Activated CD8-positive, alpha-beta memory T cell treated with anti-CD3 and anti-CD28 coated beads, Interleukin-2, amount 50 U/mL, for 4 hours (primary cell): ENCODE data around the gene SLC8A1.

Source experiments
- DNase-seq: peaks from one replicate; pipeline ENCODE4 v3.0.0-alpha.2; 2020

The SLC8A1 gene

DNA sequence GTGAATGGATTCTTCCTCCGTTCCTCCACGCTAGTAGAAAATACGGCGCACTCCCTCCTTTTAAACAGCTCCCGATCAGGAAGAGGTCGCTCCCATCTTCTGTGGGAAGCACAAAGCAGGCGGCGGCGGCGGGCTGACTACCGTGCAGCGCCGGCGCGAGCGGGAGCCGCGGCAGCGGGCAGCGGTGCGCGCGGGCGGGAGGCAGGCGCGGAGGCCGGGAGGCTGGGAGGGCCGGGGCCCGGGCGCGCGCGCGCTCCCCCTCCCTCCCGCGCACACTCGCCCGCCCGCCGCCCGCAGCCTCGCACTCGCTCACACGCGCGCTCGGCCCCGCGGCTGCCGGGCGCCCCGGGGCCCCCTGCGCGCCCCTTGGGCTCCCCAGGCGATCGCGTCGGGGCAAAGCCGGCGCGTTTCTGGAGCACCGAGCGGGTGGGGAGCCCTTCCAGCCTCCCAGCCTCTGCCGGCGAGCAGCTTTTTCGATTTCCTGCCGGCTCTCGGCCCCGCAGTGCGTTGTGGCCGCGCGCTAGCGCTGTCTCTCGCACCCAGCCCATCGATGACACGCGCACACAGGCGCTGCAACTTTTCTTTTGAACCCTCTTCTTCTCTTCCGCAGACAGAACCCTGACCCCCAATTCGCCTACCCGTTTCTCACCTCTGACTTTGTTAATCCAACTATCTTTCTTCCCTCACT is at the start of gene SLC8A1:
SLC8A1 (minus strand) TSS at position 173 of the 688 bp plus-strand sequence.
- DNase-seq: no peak

DNA sequence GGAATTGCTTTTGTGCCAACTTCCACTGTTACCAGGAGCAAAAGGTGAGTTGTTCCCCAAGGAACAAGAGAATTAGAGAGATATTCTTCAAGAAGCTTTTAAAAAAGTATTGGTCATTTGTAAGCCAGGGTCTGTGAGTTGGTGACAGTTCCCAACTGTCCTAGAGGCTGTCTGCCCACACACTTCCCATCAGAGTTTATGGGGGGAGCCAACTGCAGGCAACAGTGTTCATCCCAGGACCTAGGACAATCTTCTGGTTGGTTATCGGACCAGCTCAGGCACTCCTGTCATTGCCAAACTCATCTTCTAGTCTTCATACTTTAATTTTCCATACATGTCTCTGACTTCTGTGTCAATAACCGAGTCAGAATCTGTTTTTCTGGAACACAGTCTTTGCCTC is 47.5 kb upstream of the SLC8A1 start:
- DNase-seq: no peak

DNA sequence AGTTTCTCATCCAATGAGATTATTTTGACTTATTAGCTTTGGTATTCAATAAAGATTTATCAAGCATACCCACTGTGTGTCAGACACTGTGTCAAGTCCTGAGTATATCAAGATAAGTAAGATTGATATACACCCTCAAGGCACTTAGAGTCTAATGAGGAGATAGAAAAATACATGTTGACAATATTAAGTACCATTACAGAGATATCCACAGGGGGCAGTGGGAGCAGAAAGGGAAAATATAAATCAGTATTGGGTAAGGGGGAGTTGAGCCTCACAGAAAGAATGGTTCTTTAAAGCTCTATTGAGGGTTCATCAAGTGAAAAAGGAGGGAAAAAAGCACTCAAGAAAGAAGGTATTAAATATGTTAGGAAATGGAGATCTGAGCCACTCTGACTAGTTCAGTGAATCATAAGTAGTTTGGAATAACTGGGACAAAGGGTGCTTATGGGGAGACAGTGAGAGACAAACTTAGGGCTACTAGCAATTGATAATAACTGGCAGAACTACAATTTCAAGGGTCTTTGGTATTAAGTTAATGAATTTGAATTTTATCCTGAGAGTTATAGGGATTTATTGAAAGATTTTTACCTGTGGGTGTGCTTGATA is 45.5 kb upstream of the SLC8A1 start:
- no peak for DNase-seq

DNA sequence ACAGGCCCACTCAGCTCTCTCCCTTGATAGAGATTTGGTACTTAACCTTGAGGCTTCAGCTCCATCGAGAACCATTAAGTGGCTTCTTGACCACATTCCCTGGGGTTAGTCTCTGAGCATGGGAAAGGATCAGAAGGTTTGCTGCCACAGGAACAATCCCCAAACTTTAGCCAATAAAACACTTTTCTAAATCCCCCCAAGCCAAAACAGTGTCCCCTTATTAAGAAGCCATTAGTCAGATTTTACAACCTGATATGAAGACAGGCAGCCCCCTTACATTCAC is 37.7 kb upstream of the SLC8A1 start:
- no peak for DNase-seq

GRCh38 chr2:40488927-40489677 is 37.2 kb upstream of the SLC8A1 start:
- DNase-seq: no peak

DNA sequence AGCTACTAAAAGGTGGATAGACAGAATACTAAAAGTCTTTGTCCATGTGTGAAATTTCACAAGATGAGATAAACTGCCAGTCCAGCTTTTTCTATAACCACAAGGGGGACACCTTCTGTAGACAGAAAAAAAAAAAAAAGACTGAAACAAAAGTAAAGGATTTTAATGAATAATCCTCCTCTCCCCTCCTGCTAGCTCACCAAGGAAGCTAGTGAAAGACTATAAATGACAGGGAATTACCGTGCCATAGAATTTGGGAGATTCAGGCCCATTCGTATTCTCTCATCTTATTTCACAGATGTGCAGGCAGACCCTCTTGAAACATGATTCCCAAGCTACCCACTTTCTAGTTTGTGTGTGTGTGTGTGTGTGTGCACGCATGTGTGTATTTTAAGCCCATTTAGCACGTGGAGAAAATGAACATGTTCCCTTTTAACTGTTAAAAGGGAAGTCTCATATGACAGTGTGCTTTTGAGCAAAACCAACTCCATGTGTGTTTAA is 36.3 kb upstream of the SLC8A1 start:
- no peak for DNase-seq

DNA sequence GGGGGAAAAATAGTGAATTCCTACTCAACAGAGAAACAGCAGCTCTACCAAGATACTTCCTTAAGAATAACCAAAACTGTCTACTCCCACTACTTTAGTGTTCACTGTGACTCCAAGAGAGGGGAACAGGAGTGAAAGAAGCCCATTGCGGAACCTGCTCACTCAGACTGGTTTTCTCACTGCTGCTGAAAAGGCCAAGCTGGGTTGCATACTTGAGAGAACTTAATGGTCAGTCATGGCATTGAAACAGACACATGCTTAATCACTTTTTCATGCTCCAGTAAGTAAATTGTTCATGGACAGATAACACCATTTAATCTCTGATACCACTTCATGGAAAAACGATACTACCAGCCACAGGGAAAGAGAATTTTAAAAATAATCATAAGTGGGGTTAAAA is 35.7 kb upstream of the SLC8A1 start:
- no peak for DNase-seq

DNA sequence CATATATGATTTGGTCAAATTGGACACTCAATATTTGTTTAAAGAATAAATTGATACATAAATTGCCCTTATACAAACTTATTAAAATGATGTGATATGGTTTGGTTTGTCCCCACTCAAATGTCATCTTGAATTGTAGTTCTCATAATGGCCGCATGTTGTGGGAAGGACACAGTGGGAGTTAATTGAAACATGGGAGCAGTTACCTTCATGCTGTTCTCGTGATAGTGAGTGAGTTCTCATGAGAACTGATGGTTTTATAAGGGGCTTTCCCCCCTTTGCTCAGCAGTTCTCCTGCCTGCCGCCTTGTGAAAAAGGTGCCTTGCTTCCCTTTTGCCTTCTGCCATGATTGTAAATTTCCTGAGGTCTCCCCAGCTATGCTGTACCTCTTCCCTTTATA is 34.0 kb upstream of the SLC8A1 start:
- no peak for DNase-seq

DNA sequence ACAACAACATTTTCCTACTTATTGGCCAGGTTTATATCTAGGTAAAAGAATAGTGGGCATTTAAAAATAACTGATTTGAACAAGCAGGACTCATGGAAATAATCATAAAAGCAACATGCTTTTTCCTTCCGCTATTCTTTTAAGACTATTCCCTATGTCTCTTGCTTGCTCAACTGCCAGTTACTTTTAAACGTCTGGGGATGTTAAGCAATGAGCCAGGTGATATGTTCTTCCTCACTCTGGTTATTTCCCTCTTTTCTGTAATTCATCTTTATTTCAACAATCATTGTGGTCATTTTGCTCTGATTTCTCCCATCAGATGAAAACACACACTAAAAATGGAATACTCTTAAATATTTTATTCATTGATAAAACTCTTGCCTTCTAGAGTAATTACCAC is 33.4 kb upstream of the SLC8A1 start:
- DNase-seq: no peak

GRCh38 chr2:40483549-40484243 is 31.8 kb upstream of the SLC8A1 start:
- DNase-seq: no peak

DNA sequence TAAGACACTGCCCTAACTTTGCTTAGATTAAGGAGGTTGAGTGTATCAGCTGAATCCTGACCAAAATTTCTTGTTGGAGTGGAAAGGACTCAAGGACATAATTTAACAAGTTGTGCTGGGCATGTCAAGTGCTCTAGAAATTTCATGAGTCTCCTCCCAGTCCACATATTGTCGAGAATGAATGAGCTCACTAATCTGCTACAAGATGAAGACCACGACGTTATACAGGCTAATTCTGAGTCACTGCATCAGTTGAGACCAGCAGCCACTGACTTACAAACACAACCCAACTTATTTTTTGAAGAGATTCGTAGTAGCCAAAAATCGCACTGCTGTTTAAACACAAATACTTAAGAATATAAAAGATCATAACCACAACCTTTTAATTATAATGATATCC is 28.7 kb upstream of the SLC8A1 start:
- no peak for DNase-seq

- DNase-seq: no peak
Observed at GRCh38 chr2:40480073-40480472, 28.2 kb upstream of the SLC8A1 start.

- no peak for DNase-seq
Observed at GRCh38 chr2:40477361-40477760, 25.5 kb upstream of the SLC8A1 start.

- no peak for DNase-seq
Observed at GRCh38 chr2:40476436-40476835, 24.5 kb upstream of the SLC8A1 start.

DNA sequence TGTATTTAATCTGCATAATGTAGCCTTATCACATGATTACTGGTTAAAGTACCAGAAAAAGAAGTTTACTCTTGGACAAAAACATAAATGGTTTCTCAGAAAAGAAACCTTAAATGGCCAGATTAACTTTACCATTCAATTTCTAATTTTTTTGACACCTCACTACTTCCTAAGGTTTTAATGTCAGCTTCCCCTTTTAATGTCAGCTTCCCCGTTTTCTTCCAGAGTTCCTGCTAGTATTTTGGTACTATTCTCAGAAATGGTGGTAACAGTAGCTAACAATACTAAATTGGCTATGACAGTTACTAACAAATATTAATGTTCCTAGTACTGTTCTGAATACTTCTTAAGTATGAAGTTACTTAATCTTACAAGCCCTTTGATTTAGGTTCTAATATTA is 22.4 kb upstream of the SLC8A1 start:
- DNase-seq: no peak

- DNase-seq: no peak
Observed at GRCh38 chr2:40471866-40472265, 20.0 kb upstream of the SLC8A1 start.

DNA sequence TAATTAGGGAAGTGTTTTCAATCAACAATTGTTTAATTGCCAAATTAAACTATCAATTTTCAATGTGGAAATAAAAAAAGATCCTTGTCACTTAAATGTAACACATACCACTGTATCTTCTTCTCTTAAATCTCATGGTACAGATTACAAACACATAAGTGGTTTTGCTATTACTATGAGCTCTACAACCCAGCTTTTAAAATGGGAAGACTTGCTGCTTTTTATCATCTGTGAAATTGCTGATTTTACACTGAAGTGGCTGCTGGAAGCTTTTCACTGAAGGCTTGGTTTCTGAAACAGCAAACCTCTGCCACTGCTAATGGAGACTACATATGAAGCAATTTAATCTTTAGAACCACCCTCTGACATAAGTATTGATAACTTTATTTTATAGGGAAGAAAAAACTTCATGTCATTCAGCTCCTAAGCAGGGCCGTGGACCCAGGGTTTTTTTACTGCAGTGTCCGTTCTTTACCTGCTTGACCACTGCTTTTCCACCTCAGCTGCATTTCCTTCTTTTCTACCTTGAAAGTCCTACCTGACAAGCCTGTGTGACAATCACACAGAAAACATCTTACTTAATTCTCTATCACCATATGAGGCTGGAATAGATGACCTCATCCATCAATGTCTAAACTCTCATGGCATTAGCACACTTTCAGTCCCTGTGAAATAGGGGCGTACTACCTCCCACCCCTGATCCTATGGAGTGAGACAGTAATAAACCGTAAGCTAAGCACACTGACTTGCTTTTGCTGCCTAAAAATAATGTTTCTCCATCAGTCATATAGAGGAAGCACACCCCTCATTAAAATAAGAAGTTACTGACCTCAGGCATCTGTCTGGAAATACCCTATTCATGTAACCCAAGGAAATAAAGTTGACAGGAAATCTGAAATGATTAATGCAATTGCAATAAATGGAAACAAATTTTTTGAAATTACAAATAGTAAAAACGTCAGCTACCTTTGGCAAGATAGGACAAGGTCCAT is 19.2 kb upstream of the SLC8A1 start:
- DNase-seq: no peak

GRCh38 chr2:40466935-40467572 is 15.2 kb upstream of the SLC8A1 start:
- no peak for DNase-seq

- DNase-seq: no peak
Observed at GRCh38 chr2:40466332-40466906, 14.5 kb upstream of the SLC8A1 start.

DNA sequence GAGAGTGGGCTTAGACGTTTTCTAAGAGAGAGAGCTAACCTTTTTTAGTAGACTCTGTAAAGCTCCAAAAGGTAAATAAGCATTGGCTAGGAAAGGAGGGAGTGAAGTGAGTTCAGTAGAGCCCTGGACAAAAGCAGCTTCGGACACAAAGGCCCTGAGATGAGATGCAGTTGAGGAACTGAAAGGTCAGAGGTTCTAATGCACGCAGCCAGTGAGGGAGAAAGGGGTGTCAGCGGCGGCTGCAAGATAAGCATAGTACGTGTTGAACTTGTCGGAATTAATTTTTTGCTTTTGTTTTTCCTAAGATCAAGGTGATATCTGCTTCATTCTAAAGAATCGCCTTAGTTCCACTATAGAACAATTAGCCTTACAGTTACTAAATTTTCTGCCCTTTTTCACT is 11.2 kb upstream of the SLC8A1 start:
- DNase-seq: no peak

GRCh38 chr2:40458271-40458794 is 6.4 kb upstream of the SLC8A1 start:
- no peak for DNase-seq
